Measurements from ENCODE around the gene RBX1. TPM values are rescaled to one million over a fixed set of nuclear protein-coding genes. Genes with fewer than 3 reads are reported as not detected.
"Not testable (repeated sequence)": the region's sequence is repeated elsewhere in the genome, so short reads cannot be mapped to it uniquely, and the experiment has no call there.

The RBX1 gene
- total RNA-seq, 2 donors from 2014 or later: 59.1 to 99.9 TPM

- Mint-ChIP-seq H3K27ac (no peak overlapping the region), H3K9me3 (no peaks in the 10 kb centered on the region), H3K36me3 (no peaks in the 10 kb centered on the region)
- DNase-seq (ENCODE audit: low spot score in 2 of 2) (no peak), ATAC-seq (no peak)
These were observed 50.0 kb downstream of the RBX1 start for GRCh38 chr22:41000941-41001721.

GRCh38 chr22:41001722-41002122 lies 50.5 kb downstream of the RBX1 start:
- DNase-seq (ENCODE audit: low spot score in 2 of 2): no peak
- Mint-ChIP-seq H3K27ac (no peak overlapping the region), H3K9me3 (no peaks in the 10 kb centered on the region), H3K36me3 (no peaks in the 10 kb centered on the region)
- peak in 1 of 2 donors; percentile 47 for ATAC-seq

- not testable (repeated sequence) for H3K36me3 Mint-ChIP-seq; ATAC-seq; H3K9me3 Mint-ChIP-seq; H3K27ac Mint-ChIP-seq; DNase-seq (ENCODE audit: low spot score in 2 of 2)
These were observed 51.2 kb downstream of the RBX1 start for GRCh38 chr22:41002386-41002785.

GRCh38 chr22:41003066-41003465 lies 51.9 kb downstream of the RBX1 start:
- no peak for ATAC-seq
- Mint-ChIP-seq H3K27ac (no peak overlapping the region), H3K9me3 (no peaks in the 10 kb centered on the region), H3K36me3 (no peaks in the 10 kb centered on the region)
- no peak for DNase-seq (ENCODE audit: low spot score in 2 of 2)

GRCh38 chr22:41003976-41004375 lies 52.8 kb downstream of the RBX1 start:
- Mint-ChIP-seq H3K27ac (no peak overlapping the region), H3K9me3 (no peaks in the 10 kb centered on the region)
- ATAC-seq: no peak

GRCh38 chr22:41009222-41009948 lies 58.2 kb downstream of the RBX1 start:
- no peak for DNase-seq (ENCODE audit: low spot score in 2 of 2)
- H3K27ac Mint-ChIP-seq: no peak overlapping the region
- H3K36me3 Mint-ChIP-seq: no peaks in the 10 kb centered on the region
- ATAC-seq: no peak
- H3K9me3 Mint-ChIP-seq: no peaks in the 10 kb centered on the region

More at GRCh38 chr22:41003976-41004375, 52.8 kb downstream of the RBX1 start:
- no peaks in the 10 kb centered on the region for H3K36me3 Mint-ChIP-seq
- DNase-seq (ENCODE audit: low spot score in 2 of 2): no peak

GRCh38 chr22:41015003-41015402 lies 63.8 kb downstream of the RBX1 start:
- Mint-ChIP-seq H3K27ac (no peak overlapping the region), H3K36me3 (no peaks in the 10 kb centered on the region), H3K9me3 (no peaks in the 10 kb centered on the region)
- DNase-seq (ENCODE audit: low spot score in 2 of 2) (no peak), ATAC-seq (no peak)

- Mint-ChIP-seq H3K9me3 (no peaks in the 10 kb centered on the region), H3K27ac (peak overlapping the region; percentile 89 to 92), H3K36me3 (no peaks in the 10 kb centered on the region)
- ATAC-seq (peak in 1 of 2 donors; percentile 0), DNase-seq (ENCODE audit: low spot score in 2 of 2) (peak in 1 of 2 donors; percentile 13)
These were observed 70.0 kb downstream of the RBX1 start for GRCh38 chr22:41021061-41021612.

GRCh38 chr22:41021613-41022454 lies 70.7 kb downstream of the RBX1 start:
- ATAC-seq: peak; percentile 81 to 82
- H3K36me3 Mint-ChIP-seq: no peaks in the 10 kb centered on the region
- H3K27ac Mint-ChIP-seq: peak overlapping the region; percentile 92 to 99

GRCh38 chr22:41022470-41023298 lies 71.5 kb downstream of the RBX1 start:
- peak; percentile 80 to 83 for ATAC-seq
- Mint-ChIP-seq H3K36me3 (no peaks in the 10 kb centered on the region), H3K9me3 (no peaks in the 10 kb centered on the region), H3K27ac (peak overlapping the region; percentile 68 to 92)
- DNase-seq (ENCODE audit: low spot score in 2 of 2): peak; percentile 72 to 87

More at GRCh38 chr22:41021613-41022454, 70.7 kb downstream of the RBX1 start:
- H3K9me3 Mint-ChIP-seq: no peaks in the 10 kb centered on the region
- peak; percentile 65 to 72 for DNase-seq (ENCODE audit: low spot score in 2 of 2)

Other genes with a start within 250 kb of the RBX1 start
- 10 to 100 TPM; 24.6 to 27.8 TPM for gene SLC25A17, start 132.0 kb upstream of the RBX1 start, total RNA-seq
- gene ST13, start 94.7 kb upstream of the RBX1 start, total RNA-seq: 100 to 1,000 TPM; 240 to 301 TPM
- 10 to 100 TPM; 11.3 to 17.6 TPM for gene XPNPEP3, start 94.2 kb upstream of the RBX1 start, total RNA-seq
- gene DNAJB7, start 89.3 kb upstream of the RBX1 start, total RNA-seq: not detected
- 10 to 100 TPM; 56.1 to 56.6 TPM for gene EP300, start 141.2 kb downstream of the RBX1 start, total RNA-seq

Data from activated naive CD4-positive, alpha-beta T cell treated with anti-CD3 and anti-CD28 coated beads, Interleukin-2, amount 50 U/mL, for 72 hours (primary cell).